Ovary (tissue), 3 donors: ENCODE data around the gene CMIP.

ENCODE experiments used
- CTCF ChIP-seq, 3 donors: fragments of 450-650 bp in 2 of 3; fragments of 200-600 bp in 1 of 3; IDR thresholded peaks; one replicate each; pipeline versions ENCODE4 v1.5.1 to v1.8.0; 2016 to 2022; ENCODE audit warnings: antibody characterized with exemption in 3 of 3, mild to moderate bottlenecking in 1 of 3
- POLR2A ChIP-seq: fragments of 450-650 bp; IDR thresholded peaks from one replicate; pipeline ENCODE4 v1.6.1; 2017; ENCODE audit warnings: antibody characterized with exemption, mild to moderate bottlenecking, moderate library complexity
- donor health status: DM: no; HTN: no; CAD: no.

GRCh38 chr16:81567987-81568748 lies 123.6 kb downstream of the CMIP start:
- TF ChIP-seq CTCF (IDR thresholded peaks at IDR 0.05): no peak
- no peak for TF ChIP-seq POLR2A
